Lower leg skin (tissue), 4 donors: Measurements from ENCODE around the gene DNAJC25. TPM values are rescaled to one million over a fixed set of nuclear protein-coding genes. Genes with fewer than 3 reads are reported as not detected.

Experiments
- DNase-seq, 2 donors: peaks; one replicate each; pipeline ENCODE4 v3.0.0-alpha.2; 2019; ENCODE audit warnings: low spot score in 2 of 2
- H3K4me3 ChIP-seq: fragments of 200-600 bp; sonication (generic); 2 replicates; pipeline ENCODE4 v1.5.1; 2017; ENCODE audit warnings: mild to moderate bottlenecking, low read depth; ENCODE audit not compliant: poor library complexity, severe bottlenecking
- POLR2A ChIP-seq, 2 donors: fragments of 450-650 bp; IDR thresholded peaks; one replicate each; pipeline ENCODE4 v1.6.1; 2016 to 2017; ENCODE audit warnings: antibody characterized with exemption in 2 of 2, mild to moderate bottlenecking in 1 of 2, moderate library complexity in 1 of 2
- WGBS, 2 donors: methylation state at CpG; one replicate each; pipeline ENCODE4 v1.1.5; 2018; 5-methylcytosine and 5-hydroxymethylcytosine counted together
- intact Hi-C: fragments of 100-400 bp; cut with DNase I; formaldehyde crosslinking; loops from one replicate; pipeline ENCODE4 v1.15.0; 2023; ENCODE audit warnings: low total_unique reads
- total RNA-seq, 4 donors: library from RNA; depleted of rRNA; stranded (reverse); fragments of >200 nt; gene quantifications; one replicate each; pipeline ENCODE4 v1.1.0, GENCODE V29; 2016
- TF ChIP-seq, protein P1 (sequence below), 3 donors: fragments of 450-650 bp; IDR thresholded peaks; one replicate each; pipeline ENCODE4 v1.5.1; 2016; ENCODE audit warnings: antibody characterized with exemption in 3 of 3, mild to moderate bottlenecking in 3 of 3, moderate library complexity in 2 of 3

Gene DNAJC25
- total RNA-seq = 10 to 100 TPM in 1 of 4 donors, 1 to 10 TPM in 3; 6.8 to 13.1 (median 8.4) TPM

GRCh38 chr9:111631214-111631971 lies at the start of gene DNAJC25:
Gene DNAJC25, plus strand, starts transcription at chr9:111631334. Its CDS starts 74 bp downstream, at chr9:111631408.
- whole genome bisulfite sequencing, 2 donors = 0% methylated on average over 24 to 61 of the region's 79 CpGs
- peak; percentile 95 to 99 for DNase-seq
- intact Hi-C loops = no loop called here
- peak within 1 kb of the TSS; percentile 90 for H3K4me3 ChIP-seq
- peak in 1 of 2 donors; percentile 77 for TF ChIP-seq POLR2A (IDR thresholded peaks at IDR 0.05)
- TF ChIP-seq, protein P1, sequence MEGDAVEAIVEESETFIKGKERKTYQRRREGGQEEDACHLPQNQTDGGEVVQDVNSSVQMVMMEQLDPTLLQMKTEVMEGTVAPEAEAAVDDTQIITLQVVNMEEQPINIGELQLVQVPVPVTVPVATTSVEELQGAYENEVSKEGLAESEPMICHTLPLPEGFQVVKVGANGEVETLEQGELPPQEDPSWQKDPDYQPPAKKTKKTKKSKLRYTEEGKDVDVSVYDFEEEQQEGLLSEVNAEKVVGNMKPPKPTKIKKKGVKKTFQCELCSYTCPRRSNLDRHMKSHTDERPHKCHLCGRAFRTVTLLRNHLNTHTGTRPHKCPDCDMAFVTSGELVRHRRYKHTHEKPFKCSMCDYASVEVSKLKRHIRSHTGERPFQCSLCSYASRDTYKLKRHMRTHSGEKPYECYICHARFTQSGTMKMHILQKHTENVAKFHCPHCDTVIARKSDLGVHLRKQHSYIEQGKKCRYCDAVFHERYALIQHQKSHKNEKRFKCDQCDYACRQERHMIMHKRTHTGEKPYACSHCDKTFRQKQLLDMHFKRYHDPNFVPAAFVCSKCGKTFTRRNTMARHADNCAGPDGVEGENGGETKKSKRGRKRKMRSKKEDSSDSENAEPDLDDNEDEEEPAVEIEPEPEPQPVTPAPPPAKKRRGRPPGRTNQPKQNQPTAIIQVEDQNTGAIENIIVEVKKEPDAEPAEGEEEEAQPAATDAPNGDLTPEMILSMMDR (IDR thresholded peaks at IDR 0.05) = no peak

GRCh38 chr9:111582888-111583287 lies 48.2 kb upstream of the DNAJC25 start:
- TF ChIP-seq, protein P1 (IDR thresholded peaks at IDR 0.05) = no peak
- TF ChIP-seq POLR2A (IDR thresholded peaks at IDR 0.05) = no peak
- WGBS, 2 donors = 76% methylated on average over 3 of the region's 3 CpGs
- H3K4me3 ChIP-seq = no peak overlapping the region
- intact Hi-C loops = no loop called here
- no peak for DNase-seq

- 92 to 95% methylated on average over 5 of the region's 5 CpGs for WGBS, 2 donors
- DNase-seq = peak in 1 of 2 donors; percentile 17
- TF ChIP-seq, protein P1 (IDR thresholded peaks at IDR 0.05) = no peak
- no peak for TF ChIP-seq POLR2A (IDR thresholded peaks at IDR 0.05)
- no peak overlapping the region for H3K4me3 ChIP-seq
- intact Hi-C loops = no loop called here
Measured at GRCh38 chr9:111586378-111586777, 44.8 kb upstream of the DNAJC25 start.

DNA sequence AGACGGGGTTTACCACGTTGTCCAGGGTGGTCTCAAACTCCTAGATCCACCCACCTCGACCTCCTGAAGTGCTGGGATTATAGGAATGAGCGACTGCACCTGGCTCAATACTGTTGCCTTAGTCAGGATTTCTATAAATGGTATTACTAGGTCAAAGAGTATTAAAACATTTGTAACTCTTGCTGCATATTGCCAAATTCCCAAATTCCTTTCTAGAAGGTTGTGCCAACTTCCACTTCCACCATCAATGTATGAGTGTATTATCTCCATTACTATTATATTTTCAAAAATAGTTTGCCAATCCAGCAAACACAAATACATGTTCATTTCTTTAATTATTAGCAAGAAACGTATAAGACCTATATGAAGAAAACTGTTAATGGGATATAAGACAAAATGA lies 42.3 kb upstream of the DNAJC25 start:
- intact Hi-C loops = no loop called here
- no peak for TF ChIP-seq POLR2A (IDR thresholded peaks at IDR 0.05)
- TF ChIP-seq, protein P1 (IDR thresholded peaks at IDR 0.05) = no peak
- no peak for DNase-seq
- 83 to 93% methylated on average over 5 of the region's 5 CpGs for WGBS, 2 donors
- H3K4me3 ChIP-seq = no peak overlapping the region

GRCh38 chr9:111597852-111598732 lies 33.0 kb upstream of the DNAJC25 start:
- WGBS, 2 donors = 1% methylated on average over 41 of the region's 41 CpGs
- TF ChIP-seq POLR2A (IDR thresholded peaks at IDR 0.05) = no peak
- TF ChIP-seq, protein P1 (IDR thresholded peaks at IDR 0.05) = peak in 1 of 3 donors; percentile 31
- H3K4me3 ChIP-seq = peak overlapping the region; percentile 57
- intact Hi-C loops = no loop called here
- peak; percentile 33 to 91 for DNase-seq
